HEK293 (cell line): Measurements from ENCODE around the gene NINL.

ENCODE experiments used
- SP2 ChIP-seq: fragments of 450-650 bp; formaldehyde crosslinking; IDR thresholded peaks from 2 replicates; pipeline ENCODE4 v1.5.1; 2016; ENCODE audit warnings: missing biosample characterization, missing genetic modification characterization
- ZBTB48 ChIP-seq: fragments of 450-650 bp; formaldehyde crosslinking; IDR thresholded peaks from 2 replicates; pipeline ENCODE4 v1.5.1; 2016; ENCODE audit warnings: missing biosample characterization, missing genetic modification characterization
- ZNF184 ChIP-seq: fragments of 450-650 bp; IDR thresholded peaks from 2 replicates; pipeline ENCODE4 v1.5.1; 2018; ENCODE audit warnings: missing biosample characterization, mild to moderate bottlenecking, missing genetic modification characterization
- ZNF211 ChIP-seq: fragments of 450-650 bp; formaldehyde crosslinking; IDR thresholded peaks from 2 replicates; pipeline ENCODE4 v1.5.1; 2016; ENCODE audit warnings: low read depth, missing biosample characterization, missing genetic modification characterization
- ZNF324 ChIP-seq: fragments of 450-650 bp; formaldehyde crosslinking; IDR thresholded peaks from 2 replicates; pipeline ENCODE4 v1.5.1; 2016; ENCODE audit warnings: missing biosample characterization, missing genetic modification characterization
- ZNF404 ChIP-seq: fragments of 450-650 bp; formaldehyde crosslinking; IDR thresholded peaks from 2 replicates; pipeline ENCODE4 v1.5.1; 2017; ENCODE audit warnings: missing biosample characterization, missing genetic modification characterization
- ZNF416 ChIP-seq: fragments of 450-650 bp; formaldehyde crosslinking; IDR thresholded peaks from 2 replicates; pipeline ENCODE4 v1.5.1; 2016; ENCODE audit warnings: missing biosample characterization, missing genetic modification characterization
- ZNF48 ChIP-seq: fragments of 450-650 bp; formaldehyde crosslinking; IDR thresholded peaks from 2 replicates; pipeline ENCODE4 v1.5.1; 2016; ENCODE audit warnings: missing biosample characterization, missing genetic modification characterization
- ZNF558 ChIP-seq: fragments of 450-650 bp; formaldehyde crosslinking; IDR thresholded peaks from 2 replicates; pipeline ENCODE4 v1.5.1; 2016; ENCODE audit warnings: missing biosample characterization, missing genetic modification characterization
- ZNF571 ChIP-seq: fragments of 450-650 bp; formaldehyde crosslinking; IDR thresholded peaks from 2 replicates; pipeline ENCODE4 v1.5.0; 2017; ENCODE audit warnings: missing biosample characterization, missing genetic modification characterization
- ZNF600 ChIP-seq: fragments of 450-650 bp; formaldehyde crosslinking; IDR thresholded peaks from 2 replicates; pipeline ENCODE4 v1.5.1; 2016; ENCODE audit warnings: missing biosample characterization, missing genetic modification characterization
- ZNF776 ChIP-seq: fragments of 450-650 bp; formaldehyde crosslinking; IDR thresholded peaks from 2 replicates; pipeline ENCODE4 v1.5.0; 2017; ENCODE audit warnings: missing biosample characterization, missing genetic modification characterization, borderline replicate concordance
- ZNF777 ChIP-seq: fragments of 450-650 bp; formaldehyde crosslinking; IDR thresholded peaks from 2 replicates; pipeline ENCODE4 v1.5.1; 2017; ENCODE audit warnings: missing biosample characterization, missing genetic modification characterization, borderline replicate concordance
- ZNF791 ChIP-seq: fragments of 450-650 bp; formaldehyde crosslinking; IDR thresholded peaks from 2 replicates; pipeline ENCODE4 v1.5.1; 2016; ENCODE audit warnings: missing biosample characterization, missing genetic modification characterization
- ZSCAN23 ChIP-seq: fragments of 450-650 bp; formaldehyde crosslinking; IDR thresholded peaks from 2 replicates; pipeline ENCODE4 v1.5.1; 2016; ENCODE audit warnings: missing biosample characterization, missing genetic modification characterization
- TF ChIP-seq, protein P1 (sequence below): fragments of 450-650 bp; formaldehyde crosslinking; IDR thresholded peaks from 2 replicates; pipeline ENCODE4 v1.5.1; 2016; ENCODE audit warnings: missing biosample characterization, missing genetic modification characterization
- TF ChIP-seq, protein P2 (sequence below): fragments of 450-650 bp; formaldehyde crosslinking; IDR thresholded peaks from 2 replicates; pipeline ENCODE4; 2016; ENCODE audit warnings: missing biosample characterization, missing genetic modification characterization
- TF ChIP-seq, protein P3 (sequence below): fragments of 450-650 bp; formaldehyde crosslinking; IDR thresholded peaks from 2 replicates; pipeline ENCODE4 v1.5.1; 2016; ENCODE audit warnings: missing biosample characterization, missing genetic modification characterization, low read depth
- TF ChIP-seq, protein P4 (sequence below): fragments of 450-650 bp; formaldehyde crosslinking; IDR thresholded peaks from 2 replicates; pipeline ENCODE4 v1.5.1; 2016; ENCODE audit warnings: missing biosample characterization, missing genetic modification characterization
- TF ChIP-seq, protein P5 (sequence below): fragments of 450-650 bp; formaldehyde crosslinking; IDR thresholded peaks from 2 replicates; pipeline ENCODE4 v1.5.1; 2016; ENCODE audit warnings: missing biosample characterization, missing genetic modification characterization, borderline replicate concordance
- TF ChIP-seq, protein P6 (sequence below): fragments of 450-650 bp; formaldehyde crosslinking; IDR thresholded peaks from 2 replicates; pipeline ENCODE4 v1.5.1; 2017; ENCODE audit warnings: missing biosample characterization, missing genetic modification characterization
- TF ChIP-seq, protein P7 (sequence below): fragments of 450-650 bp; formaldehyde crosslinking; IDR thresholded peaks from 2 replicates; pipeline ENCODE4 v1.5.1; 2016; ENCODE audit warnings: missing biosample characterization, missing genetic modification characterization
- TF ChIP-seq, protein P8 (sequence below): fragments of 450-650 bp; formaldehyde crosslinking; IDR thresholded peaks from 2 replicates; pipeline ENCODE4 v1.5.1; 2016; ENCODE audit warnings: missing biosample characterization, missing genetic modification characterization
- TF ChIP-seq, protein P9 (sequence below): fragments of 450-650 bp; formaldehyde crosslinking; IDR thresholded peaks from 2 replicates; pipeline ENCODE4 v1.5.1; 2016; ENCODE audit warnings: missing biosample characterization, missing genetic modification characterization

The NINL gene

DNA sequence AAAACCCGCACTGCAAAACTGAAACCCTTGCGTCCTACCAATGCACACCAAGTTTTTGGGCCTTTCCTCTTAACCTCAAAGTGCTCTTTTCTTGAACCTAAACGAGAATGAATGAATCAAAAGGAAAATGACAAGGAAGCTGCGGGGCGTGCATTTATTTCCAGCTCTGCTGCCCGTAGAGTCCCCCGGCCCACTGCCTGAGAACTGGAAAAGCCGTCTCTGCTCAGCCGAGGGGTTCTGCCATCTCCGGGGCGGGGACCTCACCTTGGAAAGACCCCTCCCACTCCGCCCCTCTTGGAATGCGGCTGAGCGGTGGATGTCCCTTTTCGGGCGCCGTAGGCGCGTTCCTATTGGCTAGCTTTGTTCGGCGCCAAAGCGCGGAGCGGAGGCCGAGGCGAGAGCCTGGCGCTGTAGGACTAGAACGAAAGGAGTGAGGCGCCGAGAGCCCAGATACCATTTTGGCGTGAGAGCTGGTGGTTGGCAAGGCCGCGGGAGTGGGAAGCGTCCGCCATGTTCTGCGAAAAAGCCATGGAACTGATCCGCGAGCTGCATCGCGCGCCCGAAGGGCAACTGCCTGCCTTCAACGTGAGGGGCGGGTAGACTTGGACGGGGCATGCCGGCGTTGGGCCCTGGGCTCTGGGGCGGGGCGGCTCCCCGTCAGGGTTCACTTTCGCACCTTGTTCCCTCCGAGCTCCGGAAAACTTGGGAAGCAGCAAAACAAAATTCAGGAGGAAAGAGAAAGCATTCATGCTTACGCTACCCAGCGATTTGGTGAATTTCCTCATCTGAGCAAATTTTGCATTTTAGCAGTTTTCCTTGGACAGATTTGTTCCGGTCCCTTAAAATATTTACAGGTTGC lies 177.8 kb downstream of the NINL start, which contains the start of gene GINS1 (continued):
- TF ChIP-seq, protein P1, sequence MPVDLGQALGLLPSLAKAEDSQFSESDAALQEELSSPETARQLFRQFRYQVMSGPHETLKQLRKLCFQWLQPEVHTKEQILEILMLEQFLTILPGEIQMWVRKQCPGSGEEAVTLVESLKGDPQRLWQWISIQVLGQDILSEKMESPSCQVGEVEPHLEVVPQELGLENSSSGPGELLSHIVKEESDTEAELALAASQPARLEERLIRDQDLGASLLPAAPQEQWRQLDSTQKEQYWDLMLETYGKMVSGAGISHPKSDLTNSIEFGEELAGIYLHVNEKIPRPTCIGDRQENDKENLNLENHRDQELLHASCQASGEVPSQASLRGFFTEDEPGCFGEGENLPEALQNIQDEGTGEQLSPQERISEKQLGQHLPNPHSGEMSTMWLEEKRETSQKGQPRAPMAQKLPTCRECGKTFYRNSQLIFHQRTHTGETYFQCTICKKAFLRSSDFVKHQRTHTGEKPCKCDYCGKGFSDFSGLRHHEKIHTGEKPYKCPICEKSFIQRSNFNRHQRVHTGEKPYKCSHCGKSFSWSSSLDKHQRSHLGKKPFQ (tag by site-specific recombination): peak; percentile 37; the same call in 1 of the 2 replicates
- TF ChIP-seq, protein P2, sequence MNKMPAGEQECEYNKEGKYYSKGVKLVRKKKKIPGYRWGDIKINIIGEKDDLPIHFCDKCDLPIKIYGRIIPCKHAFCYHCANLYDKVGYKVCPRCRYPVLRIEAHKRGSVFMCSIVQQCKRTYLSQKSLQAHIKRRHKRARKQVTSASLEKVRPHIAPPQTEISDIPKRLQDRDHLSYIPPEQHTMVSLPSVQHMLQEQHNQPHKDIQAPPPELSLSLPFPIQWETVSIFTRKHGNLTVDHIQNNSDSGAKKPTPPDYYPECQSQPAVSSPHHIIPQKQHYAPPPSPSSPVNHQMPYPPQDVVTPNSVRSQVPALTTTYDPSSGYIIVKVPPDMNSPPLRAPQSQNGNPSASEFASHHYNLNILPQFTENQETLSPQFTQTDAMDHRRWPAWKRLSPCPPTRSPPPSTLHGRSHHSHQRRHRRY (tag by site-specific recombination): no peak
- TF ChIP-seq ZNF324 (tag by site-specific recombination) (peak; percentile 69; the same call in 1 of the 2 replicates), ZNF416 (tag by site-specific recombination) (no peak), ZNF211 (tag by site-specific recombination) (no peak), ZSCAN23 (tag by site-specific recombination) (no peak), ZNF48 (no peak), ZNF558 (tag by site-specific recombination) (no peak), ZNF791 (tag by site-specific recombination) (no peak), ZNF404 (no peak), SP2 (tag by site-specific recombination) (peak; percentile 91), ZNF600 (tag by site-specific recombination) (peak; percentile 78), ZNF777 (tag by site-specific recombination) (no peak), ZNF776 (tag by site-specific recombination) (no peak), ZBTB48 (peak; percentile 54; the same call in 1 of the 2 replicates), ZNF571 (tag by site-specific recombination) (no peak), ZNF184 (no peak)
- TF ChIP-seq, protein P3, sequence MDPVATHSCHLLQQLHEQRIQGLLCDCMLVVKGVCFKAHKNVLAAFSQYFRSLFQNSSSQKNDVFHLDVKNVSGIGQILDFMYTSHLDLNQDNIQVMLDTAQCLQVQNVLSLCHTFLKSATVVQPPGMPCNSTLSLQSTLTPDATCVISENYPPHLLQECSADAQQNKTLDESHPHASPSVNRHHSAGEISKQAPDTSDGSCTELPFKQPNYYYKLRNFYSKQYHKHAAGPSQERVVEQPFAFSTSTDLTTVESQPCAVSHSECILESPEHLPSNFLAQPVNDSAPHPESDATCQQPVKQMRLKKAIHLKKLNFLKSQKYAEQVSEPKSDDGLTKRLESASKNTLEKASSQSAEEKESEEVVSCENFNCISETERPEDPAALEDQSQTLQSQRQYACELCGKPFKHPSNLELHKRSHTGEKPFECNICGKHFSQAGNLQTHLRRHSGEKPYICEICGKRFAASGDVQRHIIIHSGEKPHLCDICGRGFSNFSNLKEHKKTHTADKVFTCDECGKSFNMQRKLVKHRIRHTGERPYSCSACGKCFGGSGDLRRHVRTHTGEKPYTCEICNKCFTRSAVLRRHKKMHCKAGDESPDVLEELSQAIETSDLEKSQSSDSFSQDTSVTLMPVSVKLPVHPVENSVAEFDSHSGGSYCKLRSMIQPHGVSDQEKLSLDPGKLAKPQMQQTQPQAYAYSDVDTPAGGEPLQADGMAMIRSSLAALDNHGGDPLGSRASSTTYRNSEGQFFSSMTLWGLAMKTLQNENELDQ (tag by site-specific recombination): no peak
- TF ChIP-seq, protein P4, sequence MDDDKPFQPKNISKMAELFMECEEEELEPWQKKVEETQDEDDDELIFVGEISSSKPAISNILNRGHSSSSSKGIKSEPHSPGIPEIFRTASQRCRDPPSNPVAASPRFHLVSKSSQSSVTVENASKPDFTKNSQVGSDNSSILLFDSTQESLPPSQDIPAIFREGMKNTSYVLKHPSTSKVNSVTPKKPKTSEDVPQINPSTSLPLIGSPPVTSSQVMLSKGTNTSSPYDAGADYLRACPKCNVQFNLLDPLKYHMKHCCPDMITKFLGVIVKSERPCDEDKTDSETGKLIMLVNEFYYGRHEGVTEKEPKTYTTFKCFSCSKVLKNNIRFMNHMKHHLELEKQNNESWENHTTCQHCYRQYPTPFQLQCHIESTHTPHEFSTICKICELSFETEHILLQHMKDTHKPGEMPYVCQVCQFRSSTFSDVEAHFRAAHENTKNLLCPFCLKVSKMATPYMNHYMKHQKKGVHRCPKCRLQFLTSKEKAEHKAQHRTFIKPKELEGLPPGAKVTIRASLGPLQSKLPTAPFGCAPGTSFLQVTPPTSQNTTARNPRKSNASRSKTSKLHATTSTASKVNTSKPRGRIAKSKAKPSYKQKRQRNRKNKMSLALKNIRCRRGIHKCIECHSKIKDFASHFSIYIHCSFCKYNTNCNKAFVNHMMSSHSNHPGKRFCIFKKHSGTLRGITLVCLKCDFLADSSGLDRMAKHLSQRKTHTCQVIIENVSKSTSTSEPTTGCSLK: no peak
- TF ChIP-seq, protein P5, sequence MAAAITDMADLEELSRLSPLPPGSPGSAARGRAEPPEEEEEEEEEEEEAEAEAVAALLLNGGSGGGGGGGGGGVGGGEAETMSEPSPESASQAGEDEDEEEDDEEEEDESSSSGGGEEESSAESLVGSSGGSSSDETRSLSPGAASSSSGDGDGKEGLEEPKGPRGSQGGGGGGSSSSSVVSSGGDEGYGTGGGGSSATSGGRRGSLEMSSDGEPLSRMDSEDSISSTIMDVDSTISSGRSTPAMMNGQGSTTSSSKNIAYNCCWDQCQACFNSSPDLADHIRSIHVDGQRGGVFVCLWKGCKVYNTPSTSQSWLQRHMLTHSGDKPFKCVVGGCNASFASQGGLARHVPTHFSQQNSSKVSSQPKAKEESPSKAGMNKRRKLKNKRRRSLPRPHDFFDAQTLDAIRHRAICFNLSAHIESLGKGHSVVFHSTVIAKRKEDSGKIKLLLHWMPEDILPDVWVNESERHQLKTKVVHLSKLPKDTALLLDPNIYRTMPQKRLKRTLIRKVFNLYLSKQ: no peak
- TF ChIP-seq, protein P6, sequence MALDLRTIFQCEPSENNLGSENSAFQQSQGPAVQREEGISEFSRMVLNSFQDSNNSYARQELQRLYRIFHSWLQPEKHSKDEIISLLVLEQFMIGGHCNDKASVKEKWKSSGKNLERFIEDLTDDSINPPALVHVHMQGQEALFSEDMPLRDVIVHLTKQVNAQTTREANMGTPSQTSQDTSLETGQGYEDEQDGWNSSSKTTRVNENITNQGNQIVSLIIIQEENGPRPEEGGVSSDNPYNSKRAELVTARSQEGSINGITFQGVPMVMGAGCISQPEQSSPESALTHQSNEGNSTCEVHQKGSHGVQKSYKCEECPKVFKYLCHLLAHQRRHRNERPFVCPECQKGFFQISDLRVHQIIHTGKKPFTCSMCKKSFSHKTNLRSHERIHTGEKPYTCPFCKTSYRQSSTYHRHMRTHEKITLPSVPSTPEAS (tag by site-specific recombination): no peak
- TF ChIP-seq, protein P7, sequence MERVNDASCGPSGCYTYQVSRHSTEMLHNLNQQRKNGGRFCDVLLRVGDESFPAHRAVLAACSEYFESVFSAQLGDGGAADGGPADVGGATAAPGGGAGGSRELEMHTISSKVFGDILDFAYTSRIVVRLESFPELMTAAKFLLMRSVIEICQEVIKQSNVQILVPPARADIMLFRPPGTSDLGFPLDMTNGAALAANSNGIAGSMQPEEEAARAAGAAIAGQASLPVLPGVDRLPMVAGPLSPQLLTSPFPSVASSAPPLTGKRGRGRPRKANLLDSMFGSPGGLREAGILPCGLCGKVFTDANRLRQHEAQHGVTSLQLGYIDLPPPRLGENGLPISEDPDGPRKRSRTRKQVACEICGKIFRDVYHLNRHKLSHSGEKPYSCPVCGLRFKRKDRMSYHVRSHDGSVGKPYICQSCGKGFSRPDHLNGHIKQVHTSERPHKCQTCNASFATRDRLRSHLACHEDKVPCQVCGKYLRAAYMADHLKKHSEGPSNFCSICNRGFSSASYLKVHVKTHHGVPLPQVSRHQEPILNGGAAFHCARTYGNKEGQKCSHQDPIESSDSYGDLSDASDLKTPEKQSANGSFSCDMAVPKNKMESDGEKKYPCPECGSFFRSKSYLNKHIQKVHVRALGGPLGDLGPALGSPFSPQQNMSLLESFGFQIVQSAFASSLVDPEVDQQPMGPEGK (tag by site-specific recombination): peak; percentile 77
- TF ChIP-seq, protein P8, sequence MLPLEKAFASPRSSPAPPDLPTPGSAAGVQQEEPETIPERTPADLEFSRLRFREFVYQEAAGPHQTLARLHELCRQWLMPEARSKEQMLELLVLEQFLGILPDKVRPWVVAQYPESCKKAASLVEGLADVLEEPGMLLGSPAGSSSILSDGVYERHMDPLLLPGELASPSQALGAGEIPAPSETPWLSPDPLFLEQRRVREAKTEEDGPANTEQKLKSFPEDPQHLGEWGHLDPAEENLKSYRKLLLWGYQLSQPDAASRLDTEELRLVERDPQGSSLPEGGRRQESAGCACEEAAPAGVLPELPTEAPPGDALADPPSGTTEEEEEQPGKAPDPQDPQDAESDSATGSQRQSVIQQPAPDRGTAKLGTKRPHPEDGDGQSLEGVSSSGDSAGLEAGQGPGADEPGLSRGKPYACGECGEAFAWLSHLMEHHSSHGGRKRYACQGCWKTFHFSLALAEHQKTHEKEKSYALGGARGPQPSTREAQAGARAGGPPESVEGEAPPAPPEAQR (tag by site-specific recombination): no peak
- TF ChIP-seq, protein P9, sequence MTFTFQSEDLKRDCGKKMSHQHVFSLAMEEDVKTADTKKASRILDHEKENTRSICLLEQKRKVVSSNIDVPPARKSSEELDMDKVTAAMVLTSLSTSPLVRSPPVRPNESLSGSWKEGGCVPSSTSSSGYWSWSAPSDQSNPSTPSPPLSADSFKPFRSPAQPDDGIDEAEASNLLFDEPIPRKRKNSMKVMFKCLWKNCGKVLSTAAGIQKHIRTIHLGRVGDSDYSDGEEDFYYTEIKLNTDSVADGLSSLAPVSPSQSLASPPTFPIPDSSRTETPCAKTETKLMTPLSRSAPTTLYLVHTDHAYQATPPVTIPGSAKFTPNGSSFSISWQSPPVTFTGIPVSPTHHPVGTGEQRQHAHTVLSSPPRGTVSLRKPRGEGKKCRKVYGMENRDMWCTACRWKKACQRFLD (tag by site-specific recombination): no peak
